Loucy (cell line): ENCODE measurements around the gene CEP83.

Experiments
- H2AFZ ChIP-seq: fragments of 200-600 bp; sonication (generic); 2 replicates; pipeline ENCODE4 v1.6.0; 2016; ENCODE audit warnings: antibody characterized with exemption, mild to moderate bottlenecking, low read length, moderate library complexity
- H3F3A ChIP-seq: fragments of 200-600 bp; 2 replicates; pipeline ENCODE4 v1.6.0; 2016; ENCODE audit warnings: antibody characterized with exemption, low read depth, mild to moderate bottlenecking
- H3K27me3 ChIP-seq: fragments of 200-600 bp; sonication (generic); 2 replicates; pipeline ENCODE4 v1.6.1; 2014; ENCODE audit warnings: low read length, mild to moderate bottlenecking; ENCODE audit not compliant: insufficient read depth, poor library complexity, severe bottlenecking
- H3K36me3 ChIP-seq: fragments of 200-600 bp; sonication (generic); 2 replicates; pipeline ENCODE4 v1.6.1; 2016; ENCODE audit warnings: low read length; ENCODE audit not compliant: insufficient read depth
- H3K4me1 ChIP-seq: fragments of 200-600 bp; sonication (generic); 2 replicates; pipeline ENCODE4 v1.5.1; 2014; ENCODE audit warnings: low read length, mild to moderate bottlenecking; ENCODE audit not compliant: insufficient read depth, poor library complexity, severe bottlenecking
- H3K4me2 ChIP-seq: fragments of 200-600 bp; sonication (generic); 2 replicates; pipeline ENCODE4 v1.6.0; 2014; ENCODE audit warnings: antibody characterized with exemption, low read length, low read depth, mild to moderate bottlenecking; ENCODE audit not compliant: poor library complexity, severe bottlenecking
- H3K4me3 ChIP-seq: fragments of 200-600 bp; sonication (generic); 2 replicates; pipeline ENCODE4 v1.5.1; 2014; ENCODE audit warnings: low read length, mild to moderate bottlenecking, mixed read lengths; ENCODE audit not compliant: poor library complexity, severe bottlenecking
- H3K79me2 ChIP-seq: fragments of 200-600 bp; sonication (generic); 2 replicates; pipeline ENCODE4 v1.6.1; 2014; ENCODE audit warnings: low read length; ENCODE audit not compliant: insufficient read depth
- H3K9ac ChIP-seq: fragments of 200-600 bp; sonication (generic); 2 replicates; pipeline ENCODE4 v1.6.0; 2014; ENCODE audit warnings: mild to moderate bottlenecking, low read depth, low read length, moderate library complexity; ENCODE audit not compliant: poor library complexity, severe bottlenecking
- H3K9me2 ChIP-seq: fragments of 200-600 bp; sonication (generic); replicated peaks from 2 replicates; pipeline ENCODE4 v1.6.1; 2016; ENCODE audit warnings: low read depth, low read length, mixed read lengths
- H3K9me3 ChIP-seq: fragments of 200-600 bp; sonication (generic); 2 replicates; pipeline ENCODE4 v1.6.1; 2014; ENCODE audit warnings: mild to moderate bottlenecking, antibody characterized with exemption, low read length, low read depth; ENCODE audit not compliant: insufficient read depth
- H4K20me1 ChIP-seq: fragments of 200-600 bp; sonication (generic); 2 replicates; pipeline ENCODE4 v1.6.0; 2014; ENCODE audit warnings: antibody characterized with exemption, low read length, mild to moderate bottlenecking; ENCODE audit not compliant: insufficient read depth, poor library complexity, severe bottlenecking
- EZH2phosphoT487 ChIP-seq: fragments of 200-600 bp; IDR thresholded peaks from 2 replicates; pipeline ENCODE4 v1.6.1; 2018; ENCODE audit warnings: antibody characterized with exemption, mild to moderate bottlenecking, moderate library complexity, borderline replicate concordance
- TF ChIP-seq, protein P1 (sequence below): fragments of 200-600 bp; sonication (generic); conservative IDR thresholded peaks from 2 replicates; pipeline ENCODE4 v1.5.1; 2014; ENCODE audit warnings: mild to moderate bottlenecking, antibody characterized with exemption, low read length

Gene CEP83

GRCh38 chr12:94309373-94309772 is 150.3 kb downstream of the CEP83 start:
- TF ChIP-seq, protein P1, sequence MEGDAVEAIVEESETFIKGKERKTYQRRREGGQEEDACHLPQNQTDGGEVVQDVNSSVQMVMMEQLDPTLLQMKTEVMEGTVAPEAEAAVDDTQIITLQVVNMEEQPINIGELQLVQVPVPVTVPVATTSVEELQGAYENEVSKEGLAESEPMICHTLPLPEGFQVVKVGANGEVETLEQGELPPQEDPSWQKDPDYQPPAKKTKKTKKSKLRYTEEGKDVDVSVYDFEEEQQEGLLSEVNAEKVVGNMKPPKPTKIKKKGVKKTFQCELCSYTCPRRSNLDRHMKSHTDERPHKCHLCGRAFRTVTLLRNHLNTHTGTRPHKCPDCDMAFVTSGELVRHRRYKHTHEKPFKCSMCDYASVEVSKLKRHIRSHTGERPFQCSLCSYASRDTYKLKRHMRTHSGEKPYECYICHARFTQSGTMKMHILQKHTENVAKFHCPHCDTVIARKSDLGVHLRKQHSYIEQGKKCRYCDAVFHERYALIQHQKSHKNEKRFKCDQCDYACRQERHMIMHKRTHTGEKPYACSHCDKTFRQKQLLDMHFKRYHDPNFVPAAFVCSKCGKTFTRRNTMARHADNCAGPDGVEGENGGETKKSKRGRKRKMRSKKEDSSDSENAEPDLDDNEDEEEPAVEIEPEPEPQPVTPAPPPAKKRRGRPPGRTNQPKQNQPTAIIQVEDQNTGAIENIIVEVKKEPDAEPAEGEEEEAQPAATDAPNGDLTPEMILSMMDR, result no peak
- no peak for TF ChIP-seq EZH2phosphoT487
- Histone ChIP-seq H2AFZ (no peak overlapping the region), H3K9ac (no peak overlapping the region), H3K79me2 (no peaks in the 10 kb centered on the region), H4K20me1 (no peaks in the 10 kb centered on the region), H3K4me3 (no peak overlapping the region), H3K9me3 (no peaks in the 10 kb centered on the region), H3K4me1 (no peaks in the 10 kb centered on the region), H3K9me2 (no peaks in the 10 kb centered on the region), H3K4me2 (no peak overlapping the region), H3K36me3 (peaks cover 49% of the 10 kb centered on the region), H3K27me3 (no peaks in the 10 kb centered on the region), H3F3A (no peaks in the 10 kb centered on the region)

DNA sequence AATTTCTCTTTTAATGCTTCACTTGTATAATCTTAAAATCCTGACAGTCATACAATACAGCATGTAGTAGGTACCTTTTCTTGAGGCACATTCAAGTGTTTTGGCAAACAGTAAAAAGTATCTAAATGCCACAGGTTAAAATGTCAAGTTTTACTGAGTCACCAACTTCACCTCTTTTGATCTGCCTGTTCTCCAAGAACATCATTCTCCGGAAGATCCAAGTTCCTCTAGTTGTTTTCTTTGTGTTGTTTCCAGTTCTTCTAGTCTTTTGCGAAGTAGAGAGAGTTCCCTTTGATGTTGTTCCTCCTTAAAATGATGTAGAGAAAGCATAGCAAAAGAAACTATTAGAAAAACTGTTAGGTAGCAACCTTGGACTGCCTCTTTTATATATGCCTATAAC is 151.1 kb downstream of the CEP83 start:
- H3K27me3 ChIP-seq, result no peaks in the 10 kb centered on the region
- H3K9me3 ChIP-seq, result no peaks in the 10 kb centered on the region
- no peaks in the 10 kb centered on the region for H3K4me1 ChIP-seq
- no peak overlapping the region for H2AFZ ChIP-seq
- TF ChIP-seq, protein P1, result no peak
- no peak for TF ChIP-seq EZH2phosphoT487
- H3K9me2 ChIP-seq, result no peaks in the 10 kb centered on the region
- no peaks in the 10 kb centered on the region for H4K20me1 ChIP-seq
- peaks cover 56% of the 10 kb centered on the region for H3K36me3 ChIP-seq
- H3K9ac ChIP-seq, result no peak overlapping the region
- H3F3A ChIP-seq, result no peaks in the 10 kb centered on the region
- H3K4me2 ChIP-seq, result no peak overlapping the region
- H3K79me2 ChIP-seq, result no peaks in the 10 kb centered on the region
- H3K4me3 ChIP-seq, result no peak overlapping the region

- Histone ChIP-seq H3F3A (no peaks in the 10 kb centered on the region), H3K9me3 (no peaks in the 10 kb centered on the region), H2AFZ (no peak overlapping the region), H4K20me1 (no peaks in the 10 kb centered on the region), H3K4me1 (no peaks in the 10 kb centered on the region), H3K36me3 (peaks cover 79% of the 10 kb centered on the region), H3K79me2 (no peaks in the 10 kb centered on the region), H3K4me3 (no peak overlapping the region), H3K9ac (no peak overlapping the region), H3K4me2 (no peak overlapping the region), H3K9me2 (no peaks in the 10 kb centered on the region), H3K27me3 (no peaks in the 10 kb centered on the region)
- TF ChIP-seq, protein P1, result no peak
- TF ChIP-seq EZH2phosphoT487, result no peak
Measured at GRCh38 chr12:94305130-94305957, 154.3 kb downstream of the CEP83 start.
